HCT116 (cell line): ENCODE results near the gene PCDHGA2. TPM values are rescaled to one million over a fixed set of nuclear protein-coding genes. Genes with fewer than 3 reads are reported as not detected.

Experiments
- ATAC-seq: fragments of 200-7000 bp; cut with Tn5 transposase; 2 replicates; pipeline ENCODE4 v1.9.1; 2020; ENCODE audit warnings: mild to moderate bottlenecking, moderate library complexity
- Bru-seq: library from RNA; stranded (reverse); fragments of 400-500 nt; gene quantifications from one replicate; lab custom pipeline; 2021; lab: Mats Ljungman, UMichigan
- BruChase-seq, 2 experiments: library from RNA; stranded (reverse); fragments of 400-500 nt; gene quantifications; one replicate each; lab custom pipeline; 2021; lab: Mats Ljungman, UMichigan
- BruUV-seq: library from RNA; stranded (reverse); fragments of 400-500 nt; replicated peaks from 2 replicates; lab custom pipeline; 2021; lab: Mats Ljungman, UMichigan
- CTCF ChIA-PET: fragments of 300-600 bp; sonication (Branson Sonifier 250); formaldehyde crosslinking; loops from one replicate; lab custom pipeline; 2021; ENCODE audit warnings: antibody characterized with exemption; lab: Charles Lee
- POLR2A ChIA-PET: fragments of 300-600, 350-600 bp; sonication (Branson Sonifier 250); formaldehyde crosslinking; loops from one replicate; lab custom pipeline; 2021; ENCODE audit warnings: antibody characterized with exemption; lab: Charles Lee
- RAD21 ChIA-PET, 2 experiments: fragments of 300-600 bp; sonication (Branson Sonifier 250); formaldehyde crosslinking; loops; one replicate each; lab custom pipeline; 2023; ENCODE audit warnings: low total read pairs in 2 of 2; ENCODE audit not compliant: uncharacterized antibody in 2 of 2, unreplicated experiment in 2 of 2, low non-redundant PET in 1 of 2; lab: Charles Lee
- DNase-seq: peaks from one replicate; pipeline ENCODE4 v3.0.0-alpha.2; 2010; ENCODE audit warnings: low read depth, low spot score
- H2AFZ ChIP-seq: fragments of 200-600 bp; shearing (Covaris generic), sonication (generic); 2 replicates; pipeline ENCODE4 v1.6.1; 2017; ENCODE audit warnings: low read depth, mixed run types, mixed read lengths, antibody characterized with exemption, low read length; ENCODE audit not compliant: poor library complexity, severe bottlenecking
- H3K27ac ChIP-seq: 2 replicates; pipeline ENCODE4 v1.5.1; 2012; ENCODE audit warnings: low read depth, low read length
- H3K27me3 ChIP-seq: fragments of 200-600 bp; sonication (generic); 2 replicates; pipeline ENCODE4 v1.6.1; 2016; ENCODE audit warnings: mixed run types, low read length, mixed read lengths; ENCODE audit not compliant: insufficient read depth
- H3K36me3 ChIP-seq, 2 experiments: fragments of 200-500 bp in 1 of 2; fragments of 200-600 bp in 1 of 2; sonication (Bioruptor generic) in 1 of 2; sonication (generic) in 1 of 2; 2 replicates each; pipeline versions ENCODE4 v1.5.1 to v1.6.1; 2014 to 2016; ENCODE audit warnings: low read length in 2 of 2, inconsistent platforms in 1 of 2, mixed read lengths in 1 of 2, mixed run types in 1 of 2; ENCODE audit not compliant: insufficient read depth in 2 of 2, control insufficient read depth in 1 of 2
- H3K4me1 ChIP-seq, 2 experiments: fragments of 200-600 bp in 1 of 2; sonication (generic) in 1 of 2; 2 replicates each; pipeline versions ENCODE4 v1.5.1 to v1.6.1; 2012 to 2017; ENCODE audit warnings: low read length in 2 of 2, inconsistent platforms in 1 of 2, mild to moderate bottlenecking in 1 of 2, mixed read lengths in 1 of 2, mixed run types in 1 of 2, moderate library complexity in 1 of 2; ENCODE audit not compliant: insufficient read depth in 2 of 2, control insufficient read depth in 1 of 2
- H3K4me2 ChIP-seq: fragments of 200-600 bp; sonication (generic); 2 replicates; pipeline ENCODE4 v1.6.1; 2017; ENCODE audit warnings: mixed run types, low read length, mixed read lengths
- H3K4me3 ChIP-seq, 2 experiments: fragments of 200-600 bp in 1 of 2; sonication (generic) in 1 of 2; replicated peaks in 1 of 2; 2 replicates each; pipeline ENCODE4 v1.5.1; 2011 to 2016; ENCODE audit warnings: low read length in 2 of 2, control low read depth in 1 of 2, low read depth in 1 of 2, mild to moderate bottlenecking in 1 of 2, mixed read lengths in 1 of 2, mixed run types in 1 of 2
- H3K79me2 ChIP-seq: fragments of 200-600 bp; sonication (generic); 2 replicates; pipeline ENCODE4 v1.6.1; 2017; ENCODE audit warnings: mild to moderate bottlenecking, mixed run types, low read length, moderate library complexity, mixed read lengths; ENCODE audit not compliant: insufficient read depth
- H3K9ac ChIP-seq: fragments of 200-600 bp; sonication (generic); 2 replicates; pipeline ENCODE4 v1.6.1; 2016; ENCODE audit warnings: low read length, mixed read lengths
- H3K9me2 ChIP-seq: fragments of 200-600 bp; sonication (generic), shearing (Covaris generic); 2 replicates; pipeline ENCODE4 v1.6.1; 2017; ENCODE audit warnings: mixed run types, mild to moderate bottlenecking, moderate library complexity; ENCODE audit not compliant: insufficient read depth
- H3K9me3 ChIP-seq, 2 experiments: fragments of 200-500 bp in 1 of 2; fragments of 200-600 bp in 1 of 2; sonication (Bioruptor generic) in 1 of 2; sonication (generic) in 1 of 2; 2 replicates each; pipeline ENCODE4 v1.6.1; 2014 to 2017; ENCODE audit warnings: low read length in 2 of 2, mixed read lengths in 2 of 2, inconsistent platforms in 1 of 2, low read depth in 1 of 2, mild to moderate bottlenecking in 1 of 2, mixed run types in 1 of 2, moderate library complexity in 1 of 2; ENCODE audit not compliant: control insufficient read depth in 1 of 2, insufficient read depth in 1 of 2
- H4K20me1 ChIP-seq: fragments of 200-600 bp; sonication (generic), shearing (Covaris generic); 2 replicates; pipeline ENCODE4 v1.6.1; 2017; ENCODE audit warnings: mixed run types, mild to moderate bottlenecking, moderate library complexity; ENCODE audit not compliant: insufficient read depth
- CBX3 ChIP-seq: IDR thresholded peaks from 2 replicates; pipeline ENCODE4 v1.6.1; 2012; ENCODE audit warnings: low read depth
- EGR1 ChIP-seq: IDR thresholded peaks from 2 replicates; pipeline ENCODE4 v1.6.1; 2012; ENCODE audit warnings: low read depth
- EZH2phosphoT487 ChIP-seq: fragments of 200-600 bp; IDR thresholded peaks from 2 replicates; pipeline ENCODE4 v1.6.1; 2018; ENCODE audit warnings: antibody characterized with exemption, borderline replicate concordance
- POLR2A ChIP-seq: IDR thresholded peaks from 2 replicates; pipeline ENCODE4 v1.7.0; 2011; ENCODE audit warnings: borderline replicate concordance; ENCODE audit not compliant: insufficient read depth, insufficient read length; ENCODE audit errors: extremely low read depth
- RAD21 ChIP-seq: IDR thresholded peaks from 2 replicates; pipeline ENCODE4 v1.6.1; 2012; ENCODE audit warnings: low read depth, mild to moderate bottlenecking
- SIN3A ChIP-seq: IDR thresholded peaks from 2 replicates; pipeline ENCODE4 v1.6.1; 2012; ENCODE audit warnings: low read depth
- ZNF274 ChIP-seq: fragments of 200-500 bp; sonication (Bioruptor generic); IDR thresholded peaks from 2 replicates; pipeline ENCODE4 v1.6.1; 2014; ENCODE audit warnings: mild to moderate bottlenecking, low read depth, low read length, inconsistent platforms
- intact Hi-C: fragments of 100-400 bp; cut with micrococcal nuclease; formaldehyde crosslinking; loops from 2 replicates; pipeline ENCODE4 v1.10.0; 2022
- long read RNA-seq: library from polyadenylated mRNA; unstranded; transcript quantifications from one replicate; pipeline ENCODE4 v2.0.0, GENCODE V29; 2021; ENCODE audit not compliant: unreplicated experiment
- polyA plus RNA-seq: library from polyadenylated mRNA; unstranded; fragments of >200 nt; gene quantifications from 2 replicates; pipeline ENCODE4 v1.2.1, GENCODE V29; 2012; ENCODE audit warnings: missing spikeins
- total RNA-seq: library from RNA; stranded (reverse); gene quantifications from one replicate; pipeline ENCODE4 v1.2.1, GENCODE V29; 2021; ENCODE audit not compliant: unreplicated experiment
- TF ChIP-seq, protein P1 (sequence below): IDR thresholded peaks from 2 replicates; pipeline ENCODE4 v1.6.1; 2012
- TF ChIP-seq, protein P2 (sequence below), 3 experiments: fragments of 200-600 bp in 1 of 3; sonication (generic) in 1 of 3; IDR thresholded peaks in 2 of 3; conservative IDR thresholded peaks in 1 of 3; 2 replicates each; pipeline ENCODE4 v1.5.1; 2012 to 2017; ENCODE audit warnings: low read depth in 2 of 3, low read length in 2 of 3, antibody characterized with exemption in 1 of 3, borderline replicate concordance in 1 of 3, control low read depth in 1 of 3, mild to moderate bottlenecking in 1 of 3, mixed read lengths in 1 of 3, mixed run types in 1 of 3, moderate library complexity in 1 of 3; ENCODE audit not compliant: insufficient read depth in 1 of 3

PCDHGA2 gene
- total RNA-seq = not detected
- 0.01 TPM in 1 of 2 replicates, not detected in the other for polyA plus RNA-seq
- not detected for Bru-seq, nascent RNA
- BruChase-seq, experiment 1, labeled RNA remaining after a 6-hour chase = percentile 24 among the genes with signal in this experiment
- BruChase-seq, experiment 2, labeled RNA remaining after a 2-hour chase = not detected
- long read RNA-seq = 0 reads

DNA sequence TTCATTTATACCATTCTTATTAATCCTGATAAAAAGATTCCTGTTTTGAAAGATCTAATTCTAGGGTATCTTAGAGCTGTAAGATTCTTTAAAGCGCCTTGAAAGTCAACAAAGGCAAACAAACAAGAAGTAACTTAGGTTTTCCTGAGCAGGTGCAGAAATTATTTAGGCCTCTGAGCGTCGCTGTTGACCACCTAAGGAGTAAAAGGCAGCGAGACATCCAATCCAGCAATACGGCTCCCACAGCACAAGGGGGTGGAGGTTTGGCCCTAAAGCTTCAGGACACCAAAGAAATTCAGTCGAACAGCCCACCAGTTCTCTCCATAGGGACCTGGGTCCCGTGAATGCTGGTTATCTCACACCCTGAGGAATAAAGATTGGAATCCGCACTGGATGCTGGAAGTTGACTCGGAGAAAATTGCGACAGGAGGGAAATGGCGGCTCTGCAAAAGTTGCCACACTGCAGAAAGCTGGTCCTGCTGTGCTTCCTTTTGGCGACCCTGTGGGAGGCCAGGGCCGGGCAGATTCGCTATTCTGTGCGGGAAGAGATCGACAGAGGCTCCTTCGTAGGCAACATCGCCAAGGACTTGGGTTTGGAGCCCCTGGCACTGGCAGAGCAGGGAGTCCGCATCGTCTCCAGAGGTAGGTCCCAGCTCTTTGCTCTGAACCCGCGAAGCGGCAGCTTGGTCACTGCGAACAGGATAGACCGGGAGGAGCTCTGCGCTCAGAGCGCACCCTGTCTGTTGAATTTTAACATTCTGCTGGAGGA, at the start of gene PCDHGA2:
Gene PCDHGA2, plus strand, starts transcription at position 223 of the 769 bp plus-strand sequence.
- Histone ChIP-seq H3K9ac (no peak within 1 kb of the TSS), H3K9me2 (no peaks in the 10 kb centered on the region), H2AFZ (no peak within 1 kb of the TSS), H3K4me2 (no peak within 1 kb of the TSS), H3K36me3 (no peaks in the 10 kb centered on the region), H3K79me2 (no peaks in the 10 kb centered on the region), H4K20me1 (no peaks in the 10 kb centered on the region), H3K9me3 (no peaks in the 10 kb centered on the region; a peak in 2 of 4 replicates), H3K27ac (no peak within 1 kb of the TSS), H3K4me1 (no peaks in the 10 kb centered on the region), H3K27me3 (no peaks in the 10 kb centered on the region), H3K4me3 (no peak within 1 kb of the TSS)
- TF ChIP-seq ZNF274 (no peak), RAD21 (peak; percentile 19; the same call in 1 of the 2 replicates), CBX3 (no peak), EZH2phosphoT487 (no peak), POLR2A (no peak), SIN3A (no peak), EGR1 (no peak)
- TF ChIP-seq, protein P1, sequence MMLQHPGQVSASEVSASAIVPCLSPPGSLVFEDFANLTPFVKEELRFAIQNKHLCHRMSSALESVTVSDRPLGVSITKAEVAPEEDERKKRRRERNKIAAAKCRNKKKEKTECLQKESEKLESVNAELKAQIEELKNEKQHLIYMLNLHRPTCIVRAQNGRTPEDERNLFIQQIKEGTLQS = no peak
- TF ChIP-seq, protein P2, sequence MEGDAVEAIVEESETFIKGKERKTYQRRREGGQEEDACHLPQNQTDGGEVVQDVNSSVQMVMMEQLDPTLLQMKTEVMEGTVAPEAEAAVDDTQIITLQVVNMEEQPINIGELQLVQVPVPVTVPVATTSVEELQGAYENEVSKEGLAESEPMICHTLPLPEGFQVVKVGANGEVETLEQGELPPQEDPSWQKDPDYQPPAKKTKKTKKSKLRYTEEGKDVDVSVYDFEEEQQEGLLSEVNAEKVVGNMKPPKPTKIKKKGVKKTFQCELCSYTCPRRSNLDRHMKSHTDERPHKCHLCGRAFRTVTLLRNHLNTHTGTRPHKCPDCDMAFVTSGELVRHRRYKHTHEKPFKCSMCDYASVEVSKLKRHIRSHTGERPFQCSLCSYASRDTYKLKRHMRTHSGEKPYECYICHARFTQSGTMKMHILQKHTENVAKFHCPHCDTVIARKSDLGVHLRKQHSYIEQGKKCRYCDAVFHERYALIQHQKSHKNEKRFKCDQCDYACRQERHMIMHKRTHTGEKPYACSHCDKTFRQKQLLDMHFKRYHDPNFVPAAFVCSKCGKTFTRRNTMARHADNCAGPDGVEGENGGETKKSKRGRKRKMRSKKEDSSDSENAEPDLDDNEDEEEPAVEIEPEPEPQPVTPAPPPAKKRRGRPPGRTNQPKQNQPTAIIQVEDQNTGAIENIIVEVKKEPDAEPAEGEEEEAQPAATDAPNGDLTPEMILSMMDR (IDR thresholded peaks at IDR 0.05 in 2 of 3, conservative IDR thresholded peaks at IDR 0.05 in 1 of 3; ENCODE audit: borderline replicate concordance in 1 of 3, insufficient read depth in 1 of 3, low read depth in 2 of 3, low read length in 2 of 3) = peak in 2 of 3 experiments; percentile 32 to 33; a peak in 2 of 6 replicates
- ChIA-PET RAD21 (no interaction called here), CTCF (no interaction called here), POLR2A (no interaction called here)
- DNase-seq (no peak), ATAC-seq (no peak)
- intact Hi-C loops = no loop called here
- no TSS peak for BruUV-seq
